ENCODE data around the gene HTD2.

- TF ChIP-seq PHF8 (IDR thresholded peaks at IDR 0.05; ENCODE audit: borderline replicate concordance, low read depth) (no peak), EP300 (IDR thresholded peaks at IDR 0.05) (no peak), POLR2AphosphoS2 (conservative IDR thresholded peaks at IDR 0.05; ENCODE audit: low read length) (no peak), MAFK (IDR thresholded peaks at IDR 0.05; ENCODE audit: partially characterized antibody) (no peak), MYC (IDR thresholded peaks at IDR 0.05; ENCODE audit: borderline replicate concordance, low read length) (no peak), CTCF (IDR thresholded peaks at IDR 0.05) (no peak), GATA3 (IDR thresholded peaks at IDR 0.05; ENCODE audit: borderline replicate concordance) (no peak), EHMT2 (IDR thresholded peaks at IDR 0.05; ENCODE audit: low read depth) (no peak), REST (IDR thresholded peaks at IDR 0.05) (no peak), RNF2 (IDR thresholded peaks at IDR 0.05; ENCODE audit: borderline replicate concordance, low read depth) (no peak), POLR2A (IDR thresholded peaks at IDR 0.05; ENCODE audit: low read length) (no peak)
Measured at GRCh38 chr3:58333206-58334012, 27.1 kb downstream of the HTD2 start.

Data from A549 (cell line).